HL-60/S4 (cell line): ENCODE measurements around the gene BTBD9.

Source experiments
- in situ Hi-C: fragments of 300-500 bp; cut with MboI; formaldehyde crosslinking; loops from 2 replicates; pipeline ENCODE4 v1.14.3; 2022; ENCODE audit warnings: low sequenced_read_pairs

BTBD9 gene

DNA sequence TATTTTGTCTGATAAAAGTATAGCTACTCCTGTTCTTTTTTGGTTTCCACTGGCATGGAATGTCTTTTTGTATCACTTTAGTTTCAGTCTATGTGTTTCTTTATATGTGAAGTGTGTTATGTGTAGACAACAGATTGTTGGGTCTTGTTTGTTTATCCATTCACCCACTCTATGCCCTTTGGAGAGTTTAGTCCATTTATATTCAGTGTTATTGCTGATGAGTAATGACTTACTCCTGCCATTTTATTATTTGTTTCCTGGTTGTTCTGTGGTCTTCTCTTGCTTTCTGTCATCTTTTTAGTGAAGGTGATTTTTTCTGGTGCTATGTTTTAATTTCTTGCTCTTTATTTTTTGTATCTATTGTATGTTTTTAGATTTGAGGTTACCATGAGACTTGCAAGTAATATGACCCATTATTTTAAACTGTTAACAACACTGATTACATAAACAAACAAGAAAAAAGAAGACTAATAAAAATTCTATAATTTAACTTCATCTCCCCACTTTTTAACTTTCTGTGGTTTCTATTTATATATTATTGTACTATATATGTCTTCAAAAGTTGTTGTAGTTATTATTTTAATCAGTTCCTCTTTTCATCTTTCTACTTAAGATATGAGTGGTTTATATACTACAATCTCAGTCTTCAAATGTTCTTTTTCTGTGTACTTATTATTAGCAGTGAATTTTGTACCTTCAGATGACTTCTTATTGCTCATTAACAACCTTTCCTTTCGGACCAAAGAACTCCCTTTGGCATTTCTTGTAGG lies 323.4 kb downstream of the BTBD9 start:
- in situ Hi-C loops, result no loop called here

DNA sequence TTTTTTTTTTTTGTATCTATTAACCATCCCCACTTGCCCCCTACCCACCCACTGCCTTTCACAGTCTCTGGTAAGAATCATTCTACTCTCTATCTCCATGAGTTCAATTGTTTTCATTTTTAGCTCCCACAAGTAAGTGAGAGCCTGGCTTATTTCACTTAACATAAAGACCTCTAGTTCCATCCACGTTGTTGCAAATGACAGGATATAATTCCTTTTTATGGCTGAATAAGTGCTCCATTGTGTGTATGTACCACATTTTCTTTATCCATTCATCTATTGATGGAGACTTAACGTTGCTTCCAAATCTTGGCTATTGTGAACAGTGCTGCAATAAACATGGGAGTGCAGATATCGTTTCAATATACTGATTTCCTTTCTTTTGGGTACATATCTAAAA lies 328.5 kb downstream of the BTBD9 start:
- in situ Hi-C loops, result no loop called here

DNA sequence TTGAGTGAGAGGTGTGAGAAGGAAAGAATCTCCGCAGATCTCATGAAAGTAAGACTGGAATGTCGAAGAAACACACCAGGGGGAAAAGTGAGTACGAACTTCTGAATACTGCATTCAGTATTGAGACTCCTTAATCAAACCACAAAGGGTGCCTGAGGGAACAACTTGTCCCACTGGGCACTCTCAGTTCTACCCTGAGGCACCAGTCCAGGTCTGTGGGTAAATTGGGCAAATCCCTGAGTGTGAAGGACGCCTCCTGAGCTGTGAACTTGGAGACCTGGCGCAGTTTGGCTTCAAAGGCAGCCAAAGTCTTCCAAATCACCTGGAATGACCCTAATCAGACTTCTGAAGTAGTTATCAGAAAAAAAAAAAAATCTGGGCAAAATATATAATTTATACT lies 329.7 kb downstream of the BTBD9 start:
- in situ Hi-C loops, result no loop called here

DNA sequence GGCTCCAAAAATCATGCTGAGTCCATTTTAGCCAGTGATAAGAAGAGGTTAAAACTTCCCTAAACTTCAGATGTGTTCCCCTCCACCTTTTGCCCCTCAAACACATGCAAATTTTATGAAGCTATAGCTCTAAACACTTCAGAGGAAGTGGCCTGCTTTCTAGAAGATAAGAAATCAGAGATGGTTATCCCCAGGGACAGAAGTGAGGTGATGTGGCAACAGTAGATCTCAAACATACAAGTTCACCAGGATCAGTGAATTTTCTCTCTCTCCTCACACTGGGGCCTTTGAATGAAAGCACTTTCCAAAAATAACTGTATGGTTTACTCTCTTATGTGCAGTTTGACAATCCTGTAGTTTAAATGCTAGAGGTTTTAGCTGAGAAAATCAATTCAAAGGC lies 332.0 kb downstream of the BTBD9 start:
- in situ Hi-C loops, result no loop called here

DNA sequence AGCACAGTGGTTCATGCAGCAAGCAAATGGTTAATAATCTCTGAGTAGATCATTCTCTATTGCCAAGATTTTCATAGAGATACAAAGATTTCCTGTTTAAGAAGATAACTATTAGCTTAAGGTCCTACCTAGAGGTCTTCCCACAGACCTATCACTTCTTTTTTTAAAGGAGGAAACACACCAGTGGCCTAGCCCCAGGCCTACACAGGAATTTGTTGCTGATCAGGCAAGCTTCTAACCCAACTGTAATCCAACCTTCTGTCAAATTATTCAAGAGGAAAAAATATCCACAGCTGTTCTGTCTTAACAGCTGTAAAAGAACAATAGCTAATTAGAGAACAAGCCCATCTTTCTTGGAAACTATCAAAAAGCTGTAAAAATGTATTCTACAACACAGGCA lies 332.8 kb downstream of the BTBD9 start:
- in situ Hi-C loops, result no loop called here

DNA sequence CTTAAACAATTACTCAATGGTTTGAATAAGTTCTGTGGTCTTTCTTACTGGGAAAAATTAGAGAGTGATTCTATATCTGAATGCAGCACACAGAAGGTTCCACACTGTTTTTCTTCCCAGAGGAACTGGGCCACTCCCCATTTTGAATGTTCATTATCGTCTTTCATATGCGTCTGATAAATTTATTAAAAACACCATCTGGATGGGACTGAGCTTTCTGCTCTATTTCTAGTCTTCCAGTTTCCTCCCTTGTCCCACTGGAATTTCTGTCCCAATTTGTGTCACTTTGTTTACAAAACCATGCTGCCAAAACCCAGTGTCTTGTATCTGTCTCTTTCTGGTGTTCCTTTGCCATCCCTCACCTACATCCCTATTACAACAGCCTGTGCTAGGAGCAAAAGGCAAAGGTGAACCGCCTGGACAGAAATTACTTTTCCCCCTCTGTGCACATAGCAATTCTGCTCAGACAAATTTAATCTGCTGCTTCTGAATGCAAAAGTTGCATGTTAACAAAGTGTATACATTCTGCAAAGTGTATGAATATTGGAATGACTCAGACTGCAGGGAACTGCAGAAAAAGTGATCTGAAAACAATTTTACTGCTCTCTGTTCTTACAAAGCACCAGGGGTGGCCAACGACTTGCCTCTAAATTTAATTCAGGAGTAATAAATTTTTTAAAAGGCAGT lies 333.6 kb downstream of the BTBD9 start:
- in situ Hi-C loops, result no loop called here

DNA sequence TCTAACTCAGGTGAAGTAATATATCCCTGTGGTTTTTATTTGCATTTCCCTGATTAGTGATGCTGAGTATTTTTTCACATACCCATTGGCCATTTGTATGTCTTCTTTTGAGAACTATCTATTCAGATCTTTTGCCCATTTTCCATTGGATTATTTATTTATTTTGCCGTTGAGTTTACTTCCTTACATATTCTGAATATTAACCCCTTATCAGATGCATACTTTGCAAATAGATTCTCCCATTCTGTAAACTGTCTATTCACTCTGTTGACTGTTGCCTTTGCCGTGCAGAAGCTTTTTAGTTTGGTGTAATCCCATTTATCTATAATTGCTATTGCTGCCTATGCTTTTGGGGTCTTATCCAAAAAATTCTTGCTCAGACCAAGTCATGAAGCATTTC lies 336.9 kb downstream of the BTBD9 start:
- in situ Hi-C loops, result no loop called here

DNA sequence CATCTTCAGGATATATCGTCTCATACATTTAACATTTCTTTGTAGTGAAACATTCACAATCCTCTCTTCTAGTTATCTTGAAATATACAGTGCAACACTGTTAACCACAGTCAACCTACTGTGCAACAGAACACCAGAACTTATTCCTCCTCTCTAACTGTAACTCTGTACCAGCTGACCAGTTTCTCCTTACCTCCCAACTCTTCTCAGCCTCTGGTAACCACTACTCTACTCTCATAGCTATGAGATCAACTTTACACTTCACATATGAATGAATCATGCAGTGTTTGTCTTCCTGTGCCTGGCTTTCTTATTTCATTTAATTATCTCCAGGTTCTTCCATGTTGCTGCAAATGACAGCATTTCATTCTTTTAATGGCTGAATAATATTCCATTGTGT lies 337.6 kb downstream of the BTBD9 start:
- in situ Hi-C loops, result no loop called here

DNA sequence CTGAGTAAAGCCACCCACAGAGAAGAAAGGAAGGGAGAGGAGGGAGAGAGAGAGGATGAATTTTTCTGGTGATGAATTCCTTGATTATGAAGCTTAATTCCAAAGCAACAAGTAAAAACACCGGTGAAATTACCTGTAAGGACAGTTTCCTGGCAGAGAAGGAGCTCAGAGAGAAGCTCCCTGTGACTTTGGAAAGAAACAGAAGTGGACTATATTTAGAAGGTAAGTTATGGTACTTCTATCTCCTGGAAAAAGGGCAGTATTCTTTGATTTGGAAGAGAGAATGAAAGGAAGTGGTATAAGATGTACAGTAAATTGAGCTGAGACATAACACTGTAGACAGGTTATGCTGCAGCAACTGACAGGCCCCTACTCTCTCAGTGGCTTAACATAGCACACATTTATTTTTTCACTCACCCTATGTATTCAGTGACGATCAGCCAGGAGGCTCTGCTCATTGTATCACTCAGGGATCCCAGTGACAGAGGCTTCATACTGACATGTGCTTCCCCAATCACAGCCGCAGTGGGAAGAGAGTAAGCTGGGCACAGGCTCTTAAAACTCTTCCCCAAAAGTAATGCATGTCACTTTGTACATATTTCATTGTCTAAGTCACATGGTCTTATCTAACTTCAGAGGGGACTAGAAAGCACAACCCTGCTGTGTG lies 349.5 kb downstream of the BTBD9 start:
- in situ Hi-C loops, result no loop called here

DNA sequence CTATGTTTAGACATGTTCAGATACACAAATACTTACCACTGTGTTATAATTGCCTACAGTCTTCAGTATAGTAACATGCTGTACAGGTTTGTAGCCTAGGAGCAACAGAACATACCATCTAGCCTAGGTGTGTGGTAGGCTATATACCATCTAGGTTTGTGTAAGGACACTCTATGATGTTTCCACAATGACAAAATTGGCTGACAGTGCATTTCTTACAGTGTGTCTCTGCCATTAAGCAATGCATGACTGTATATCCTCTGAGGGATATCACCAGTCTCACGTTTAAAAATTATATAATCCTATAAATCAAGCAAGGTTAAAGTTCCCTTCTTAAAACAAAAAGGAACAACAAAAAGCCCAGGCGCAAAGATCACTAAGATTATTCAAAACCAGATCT lies 352.2 kb downstream of the BTBD9 start:
- in situ Hi-C loops, result no loop called here

DNA sequence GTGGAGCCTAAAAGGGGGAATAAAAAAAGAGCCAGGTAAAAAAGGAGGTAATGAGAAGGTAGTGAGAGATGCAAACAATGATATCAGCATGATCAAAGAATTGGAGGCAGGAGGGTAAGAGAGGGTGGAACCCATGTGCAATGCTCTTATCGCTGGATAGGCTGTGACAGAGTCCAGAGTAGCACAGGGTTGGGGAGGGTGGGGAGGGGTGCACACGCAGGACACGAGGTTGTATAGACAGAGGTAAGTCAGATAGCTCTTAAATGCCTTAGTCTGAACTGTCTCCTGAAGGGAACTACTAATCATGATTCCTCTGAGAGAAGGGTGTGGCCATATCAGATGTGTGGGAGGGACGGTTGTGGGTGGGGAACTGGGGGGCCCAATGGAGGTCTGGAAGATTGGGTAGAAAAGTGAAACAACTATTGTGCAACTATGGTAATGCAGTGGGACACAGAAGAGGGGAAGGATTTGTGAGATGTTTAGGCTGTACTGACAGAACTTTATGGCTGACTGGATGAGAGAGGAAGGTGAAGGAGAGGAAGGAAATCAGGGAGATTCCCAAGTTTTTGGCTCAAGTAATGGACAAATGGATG lies 354.8 kb downstream of the BTBD9 start:
- in situ Hi-C loops, result no loop called here

DNA sequence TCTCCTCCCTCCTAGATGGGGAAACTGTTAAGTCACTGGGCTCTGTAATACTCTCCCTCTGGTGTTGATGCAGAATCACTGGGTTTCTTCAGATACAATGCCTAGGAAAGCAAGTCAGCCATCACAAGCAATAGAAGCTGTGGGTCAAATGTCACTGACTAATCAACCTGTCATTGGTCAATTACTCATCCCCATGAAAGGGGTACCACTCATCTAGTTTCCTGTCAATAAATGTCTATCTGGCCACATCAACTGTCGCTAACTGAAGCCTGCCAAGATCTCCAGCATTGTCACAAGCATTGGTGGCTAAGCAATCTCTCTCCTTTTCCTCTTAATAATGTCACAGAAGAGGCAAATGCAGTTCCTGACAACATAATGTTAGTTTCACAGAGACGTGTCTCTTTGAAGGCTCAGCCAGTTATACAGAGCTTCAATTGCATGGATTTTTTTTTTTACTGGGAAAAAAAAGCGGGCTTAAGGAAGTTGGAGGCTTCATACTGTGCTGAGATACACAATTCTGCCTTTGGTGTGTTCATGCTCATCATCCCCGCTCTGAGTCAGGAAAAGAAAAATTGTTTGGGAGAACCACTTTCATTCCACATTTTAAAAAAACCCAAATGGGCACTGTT lies 355.9 kb downstream of the BTBD9 start:
- in situ Hi-C loops, result no loop called here

DNA sequence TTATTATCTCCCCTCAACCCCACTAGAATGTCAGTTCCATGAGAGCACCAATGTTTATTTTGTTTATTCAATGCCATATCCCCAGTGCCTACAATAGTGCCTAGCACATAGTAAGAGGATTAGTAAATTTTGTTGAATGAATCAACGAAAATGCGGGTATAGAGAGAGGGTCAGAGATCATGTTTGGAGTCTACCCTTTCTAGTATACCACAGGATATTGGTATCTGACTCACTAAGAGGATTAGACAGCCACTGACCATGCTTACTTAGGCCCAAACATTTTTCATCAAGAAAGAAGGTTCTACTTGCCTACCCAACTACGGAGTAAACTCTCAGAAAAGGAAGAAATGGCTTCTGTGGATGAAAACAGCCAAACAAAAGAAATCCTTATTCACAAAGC lies 356.8 kb downstream of the BTBD9 start:
- in situ Hi-C loops, result no loop called here

DNA sequence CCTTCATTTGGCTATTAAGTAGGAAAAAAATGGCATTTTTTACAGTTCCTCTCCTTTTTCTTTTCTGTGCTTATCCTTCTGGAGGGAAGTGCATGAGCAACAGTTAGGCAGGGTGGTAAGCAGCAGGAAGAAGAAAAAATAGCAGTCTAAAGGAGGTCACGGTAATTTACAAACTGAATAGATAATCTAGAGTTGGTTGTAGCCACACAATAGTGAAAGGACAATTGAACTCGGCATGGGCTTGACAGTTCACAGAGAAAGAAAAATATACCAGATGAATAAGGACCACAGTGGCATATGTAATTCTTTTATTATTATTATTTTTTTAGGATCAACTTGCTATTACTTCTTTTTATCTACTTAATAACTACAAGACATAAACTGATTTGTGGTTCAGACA lies 358.6 kb downstream of the BTBD9 start:
- in situ Hi-C loops, result no loop called here

DNA sequence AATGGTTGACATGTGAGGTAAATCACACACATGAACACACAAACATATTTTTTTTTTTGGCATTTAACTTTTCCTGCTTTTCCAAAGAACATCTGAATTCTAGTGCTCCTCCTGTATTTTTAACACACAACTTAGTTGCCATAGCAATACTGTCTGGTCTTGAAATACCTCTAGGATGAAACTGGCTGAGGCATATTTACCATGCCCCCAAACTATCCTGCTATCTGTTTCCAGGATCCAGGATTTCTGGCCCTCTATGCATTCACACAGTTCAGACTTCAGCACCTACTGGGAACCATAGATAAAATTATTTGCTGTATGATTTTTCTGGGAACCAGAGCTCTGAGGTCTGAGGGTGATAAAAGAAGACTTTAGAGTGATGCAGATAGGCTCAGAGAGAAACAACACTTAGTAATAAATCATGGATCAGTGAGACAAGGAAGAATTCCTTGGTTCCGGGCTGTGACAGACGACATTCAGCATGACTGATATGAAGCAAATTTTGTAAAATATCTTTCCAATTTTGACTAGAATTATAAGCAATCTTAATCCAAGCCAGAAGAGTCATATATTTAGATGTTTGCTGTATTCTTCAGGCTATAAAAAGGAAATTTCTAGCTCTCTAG lies 359.7 kb downstream of the BTBD9 start:
- in situ Hi-C loops, result no loop called here

DNA sequence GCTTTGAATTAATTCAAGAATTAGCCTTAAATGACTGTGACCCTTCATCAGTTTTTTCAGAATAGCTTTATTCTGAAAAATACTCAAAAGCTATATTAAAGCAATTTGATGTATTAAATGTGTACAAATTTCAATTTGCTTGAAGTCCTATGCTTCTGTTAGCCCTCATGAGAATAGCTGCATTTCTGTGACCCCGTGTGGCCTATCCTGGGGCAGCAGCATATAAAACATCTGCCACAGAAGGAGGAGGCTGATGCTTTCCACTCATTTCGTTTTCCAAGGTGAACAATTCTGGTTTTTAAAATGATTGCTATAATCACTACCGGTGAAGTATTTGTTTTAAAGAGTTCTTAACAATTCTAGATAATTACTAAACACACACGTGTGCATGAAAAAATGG lies 360.3 kb downstream of the BTBD9 start:
- in situ Hi-C loops, result no loop called here

DNA sequence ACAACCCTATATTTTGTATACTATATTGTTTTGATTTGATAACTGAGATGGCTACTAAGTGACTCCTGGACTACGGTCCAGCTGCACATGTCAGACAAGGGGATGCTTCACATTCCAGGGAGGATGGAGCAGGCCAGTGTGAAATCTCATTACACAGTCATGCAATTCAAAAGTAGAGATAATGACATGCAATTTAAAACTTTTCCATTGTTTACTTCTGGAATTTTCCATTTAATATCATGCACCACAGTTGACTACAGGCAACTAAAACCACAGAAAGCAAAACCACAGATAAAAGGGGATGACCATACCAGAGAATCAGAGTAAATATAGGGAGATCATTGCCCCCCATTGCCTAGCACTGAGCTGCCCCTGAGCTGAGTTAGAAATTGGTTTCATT lies 366.4 kb downstream of the BTBD9 start:
- in situ Hi-C loops, result no loop called here

DNA sequence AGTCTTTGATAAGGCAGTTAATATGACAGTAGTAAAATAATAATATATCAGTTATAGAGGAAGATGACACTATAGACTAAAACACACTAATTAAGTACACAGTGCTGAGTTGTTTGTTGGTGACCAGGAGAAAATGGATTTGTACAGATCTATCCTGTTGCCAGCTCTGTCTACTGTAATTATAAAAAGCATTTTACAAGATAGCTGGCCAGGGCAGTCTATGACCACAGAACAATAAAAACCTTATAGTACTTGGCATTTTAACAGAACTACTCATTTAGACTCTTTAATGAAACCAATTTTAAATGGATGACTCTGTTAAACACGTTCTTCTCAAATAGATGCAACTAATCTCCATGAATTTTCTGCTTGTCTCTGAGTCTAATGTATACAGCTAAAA lies 367.5 kb downstream of the BTBD9 start:
- in situ Hi-C loops, result no loop called here

DNA sequence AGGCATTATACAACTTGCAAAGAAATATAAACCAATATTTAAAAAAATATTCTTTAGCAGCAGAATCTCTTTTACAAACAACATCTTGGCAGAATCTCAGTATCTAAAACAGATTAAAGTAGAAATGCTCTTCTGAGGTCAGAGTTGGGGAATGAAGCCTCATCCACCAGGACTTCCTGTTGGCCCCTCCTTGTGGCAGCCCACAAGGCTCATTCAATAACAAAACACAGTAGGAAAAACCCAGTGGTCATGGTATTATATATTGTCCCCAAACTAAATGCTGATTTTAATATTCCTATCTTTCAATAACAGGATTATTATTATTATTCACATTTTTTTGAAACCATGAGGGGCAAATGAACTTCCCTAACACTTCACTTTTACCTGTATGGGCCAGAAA lies 368.6 kb downstream of the BTBD9 start:
- in situ Hi-C loops, result no loop called here

DNA sequence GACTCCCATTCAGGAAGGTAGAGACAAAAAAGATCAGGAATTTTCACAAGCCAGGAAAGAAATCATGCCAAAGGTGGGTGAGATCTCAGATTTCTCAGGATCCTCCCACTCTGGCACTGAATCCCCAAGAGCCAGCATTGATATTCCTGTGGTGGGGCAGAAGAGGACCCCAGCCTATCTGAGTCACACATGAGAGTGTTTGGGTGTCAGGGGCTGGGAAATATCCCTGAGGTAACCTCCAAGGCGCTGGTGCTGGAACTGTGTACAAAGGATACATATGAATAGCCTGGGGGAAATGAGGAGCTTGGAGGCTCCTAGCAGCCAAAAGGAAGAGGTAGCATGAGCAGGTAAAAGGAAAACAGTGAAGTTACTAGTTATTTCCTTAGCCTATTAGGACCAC lies 369.4 kb downstream of the BTBD9 start:
- in situ Hi-C loops, result no loop called here
